Fibroblast of skin of back (primary cell): Measurements from ENCODE around the gene BUD31.
"Not testable (repeated sequence)": the region's sequence is repeated elsewhere in the genome, so short reads cannot be mapped to it uniquely, and the experiment has no call there.

Experiments used
- DNase-seq: peaks from one replicate; pipeline ENCODE4 v3.0.0-alpha.2; 2013

Gene BUD31

GRCh38 chr7:99399597-99399996 lies 9.2 kb upstream of the BUD31 start:
- no peak for DNase-seq

GRCh38 chr7:99402854-99403253 lies 5.9 kb upstream of the BUD31 start:
- DNase-seq, result no peak

GRCh38 chr7:99403764-99404163 lies 5.0 kb upstream of the BUD31 start:
- no peak for DNase-seq

- no peak for DNase-seq
These were observed 4.4 kb upstream of the BUD31 start for GRCh38 chr7:99404235-99404976.

- DNase-seq, result no peak
These were observed 3.8 kb upstream of the BUD31 start for GRCh38 chr7:99404977-99405320.

- DNase-seq, result no peak
These were observed 2.2 kb upstream of the BUD31 start for GRCh38 chr7:99406557-99406956.

GRCh38 chr7:99407872-99408378 lies 844 bp upstream of the BUD31 start:
- DNase-seq, result peak; percentile 74

GRCh38 chr7:99409192-99409572 lies 413 bp downstream of the BUD31 start:
- no peak for DNase-seq

GRCh38 chr7:99409806-99410205 lies 1.0 kb downstream of the BUD31 start:
- DNase-seq, result no peak

GRCh38 chr7:99410635-99411034 lies 1.9 kb downstream of the BUD31 start:
- DNase-seq, result no peak

- peak; percentile 61 for DNase-seq
These were observed 6.9 kb downstream of the BUD31 start for GRCh38 chr7:99415513-99416127.

- DNase-seq, result no peak
These were observed 9.5 kb downstream of the BUD31 start for GRCh38 chr7:99418260-99418659.

GRCh38 chr7:99419323-99420021 lies 10.7 kb downstream of the BUD31 start:
- no peak for DNase-seq

GRCh38 chr7:99420213-99420612 lies 11.4 kb downstream of the BUD31 start:
- no peak for DNase-seq

- DNase-seq, result no peak
These were observed 12.2 kb downstream of the BUD31 start for GRCh38 chr7:99420986-99421385.

- DNase-seq, result no peak
These were observed 13.4 kb downstream of the BUD31 start for GRCh38 chr7:99422186-99422585.

GRCh38 chr7:99422625-99423024 lies 13.9 kb downstream of the BUD31 start:
- no peak for DNase-seq

GRCh38 chr7:99424932-99425730 lies 16.4 kb downstream of the BUD31 start:
- DNase-seq, result no peak

GRCh38 chr7:99428972-99429566 lies 20.3 kb downstream of the BUD31 start:
- no peak for DNase-seq

- no peak for DNase-seq
These were observed 21.0 kb downstream of the BUD31 start for GRCh38 chr7:99429756-99430155.

GRCh38 chr7:99431756-99432540 lies 23.2 kb downstream of the BUD31 start:
- DNase-seq, result not testable (repeated sequence)

GRCh38 chr7:99433158-99433557 lies 24.4 kb downstream of the BUD31 start:
- DNase-seq, result no peak
